ENCODE data around the gene KLHDC4. TPM values are rescaled to one million over a fixed set of nuclear protein-coding genes. Genes with fewer than 3 reads are reported as not detected.
"Not testable (repeated sequence)": the region's sequence is repeated elsewhere in the genome, so short reads cannot be mapped to it uniquely, and the experiment has no call there.

KLHDC4 gene
- polyA plus RNA-seq, 1 donor, result 26.5 TPM

- not testable (repeated sequence) for DNase-seq (ENCODE audit: low read depth)
Measured at GRCh38 chr16:87788730-87789436, 23.1 kb upstream of the KLHDC4 start.

GRCh38 chr16:87787451-87788091 is 21.8 kb upstream of the KLHDC4 start:
- not testable (repeated sequence) for DNase-seq (ENCODE audit: low read depth)

GRCh38 chr16:87784812-87785211 is 19.0 kb upstream of the KLHDC4 start:
- no peak for DNase-seq (ENCODE audit: low read depth)

- DNase-seq (ENCODE audit: low read depth), result no peak
Measured at GRCh38 chr16:87782033-87782432, 16.2 kb upstream of the KLHDC4 start.

GRCh38 chr16:87780385-87780989 is 14.7 kb upstream of the KLHDC4 start:
- DNase-seq (ENCODE audit: low read depth), result no peak

GRCh38 chr16:87778830-87779579 is 13.2 kb upstream of the KLHDC4 start:
- no peak for DNase-seq (ENCODE audit: low read depth)

- no peak for DNase-seq (ENCODE audit: low read depth)
Measured at GRCh38 chr16:87778476-87778829, 12.7 kb upstream of the KLHDC4 start.

- DNase-seq (ENCODE audit: low read depth), result not testable (repeated sequence)
Measured at GRCh38 chr16:87773836-87774235, 8.1 kb upstream of the KLHDC4 start.

GRCh38 chr16:87767456-87767855 is 1.7 kb upstream of the KLHDC4 start:
- not testable (repeated sequence) for DNase-seq (ENCODE audit: low read depth)

- no peak for DNase-seq (ENCODE audit: low read depth)
Measured at GRCh38 chr16:87766485-87766797, 655 bp upstream of the KLHDC4 start.

GRCh38 chr16:87765473-87765775 is 362 bp downstream of the KLHDC4 start:
- no peak for DNase-seq (ENCODE audit: low read depth)

GRCh38 chr16:87764600-87765472 is 950 bp downstream of the KLHDC4 start:
- no peak for DNase-seq (ENCODE audit: low read depth)

GRCh38 chr16:87762620-87763019 is 3.2 kb downstream of the KLHDC4 start:
- no peak for DNase-seq (ENCODE audit: low read depth)

- DNase-seq (ENCODE audit: low read depth), result no peak
Measured at GRCh38 chr16:87762071-87762571, 3.7 kb downstream of the KLHDC4 start.

- DNase-seq (ENCODE audit: low read depth), result no peak
Measured at GRCh38 chr16:87761060-87761459, 4.7 kb downstream of the KLHDC4 start.

- DNase-seq (ENCODE audit: low read depth), result no peak
Measured at GRCh38 chr16:87757841-87758426, 7.9 kb downstream of the KLHDC4 start.

GRCh38 chr16:87754535-87754934 is 11.3 kb downstream of the KLHDC4 start:
- DNase-seq (ENCODE audit: low read depth), result no peak

- DNase-seq (ENCODE audit: low read depth), result no peak
Measured at GRCh38 chr16:87747626-87748414, 18.0 kb downstream of the KLHDC4 start.

- DNase-seq (ENCODE audit: low read depth), result no peak
Measured at GRCh38 chr16:87746178-87746577, 19.6 kb downstream of the KLHDC4 start.

- DNase-seq (ENCODE audit: low read depth), result no peak
Measured at GRCh38 chr16:87744750-87745514, 20.9 kb downstream of the KLHDC4 start.

Data from forelimb muscle (tissue), 1 donor.